ENCODE data around the gene WBP1L. TPM values are rescaled to one million over a fixed set of nuclear protein-coding genes. Genes with fewer than 3 reads are reported as not detected.
"Not testable (repeated sequence)": the region's sequence is repeated elsewhere in the genome, so short reads cannot be mapped to it uniquely, and the experiment has no call there.

WBP1L gene
- total RNA-seq, 1 donor from 2014 or later, result 66.2 TPM

DNA sequence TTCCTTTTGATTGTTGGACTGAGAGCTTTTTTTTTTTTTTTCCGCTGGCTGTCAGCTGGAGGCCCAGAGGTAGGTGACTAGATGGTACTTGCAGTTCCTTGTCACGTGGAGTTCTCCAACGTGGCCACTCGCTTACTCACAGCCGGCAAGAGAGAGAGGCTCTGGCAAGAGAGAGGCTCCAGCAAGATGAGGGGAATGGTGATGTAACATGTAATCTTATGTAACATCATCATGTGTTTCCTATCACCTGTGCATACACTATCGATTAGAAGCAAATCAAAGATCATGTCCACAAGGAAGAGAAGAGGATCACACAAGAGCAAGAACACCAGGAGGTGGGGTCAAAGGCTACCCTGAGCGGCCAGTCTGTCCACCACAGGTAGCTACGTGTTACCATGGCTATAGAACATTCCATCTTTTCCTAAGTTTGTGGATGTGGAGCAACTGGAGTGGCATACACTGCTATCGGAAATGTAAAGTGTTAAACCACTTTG is 106.3 kb downstream of the WBP1L start:
- DNase-seq (ENCODE audit: low spot score), result no peak
- intact Hi-C loops (cut with DNase I), result no loop called here
- no peak for ATAC-seq

DNA sequence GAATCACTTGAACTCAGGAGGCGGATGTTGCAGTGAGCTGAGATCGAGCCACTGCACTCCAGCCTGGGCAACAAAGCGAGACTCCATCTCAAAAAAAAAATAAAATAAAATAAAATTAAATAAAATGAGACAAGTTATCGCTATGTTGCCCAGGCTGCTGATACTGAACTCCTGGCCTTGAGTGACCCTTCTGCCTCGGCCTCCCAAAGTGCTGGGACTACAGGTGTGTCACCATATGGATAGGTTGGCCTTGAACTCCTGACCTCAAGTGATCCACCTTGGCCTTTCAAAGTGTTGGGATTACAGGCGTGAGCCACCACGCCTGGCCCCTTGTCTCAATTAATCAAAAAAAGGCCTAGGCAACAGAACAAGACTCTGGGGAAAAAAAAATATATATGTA is 109.5 kb downstream of the WBP1L start:
- DNase-seq (ENCODE audit: low spot score); intact Hi-C loops (cut with DNase I); ATAC-seq: not testable (repeated sequence)

DNA sequence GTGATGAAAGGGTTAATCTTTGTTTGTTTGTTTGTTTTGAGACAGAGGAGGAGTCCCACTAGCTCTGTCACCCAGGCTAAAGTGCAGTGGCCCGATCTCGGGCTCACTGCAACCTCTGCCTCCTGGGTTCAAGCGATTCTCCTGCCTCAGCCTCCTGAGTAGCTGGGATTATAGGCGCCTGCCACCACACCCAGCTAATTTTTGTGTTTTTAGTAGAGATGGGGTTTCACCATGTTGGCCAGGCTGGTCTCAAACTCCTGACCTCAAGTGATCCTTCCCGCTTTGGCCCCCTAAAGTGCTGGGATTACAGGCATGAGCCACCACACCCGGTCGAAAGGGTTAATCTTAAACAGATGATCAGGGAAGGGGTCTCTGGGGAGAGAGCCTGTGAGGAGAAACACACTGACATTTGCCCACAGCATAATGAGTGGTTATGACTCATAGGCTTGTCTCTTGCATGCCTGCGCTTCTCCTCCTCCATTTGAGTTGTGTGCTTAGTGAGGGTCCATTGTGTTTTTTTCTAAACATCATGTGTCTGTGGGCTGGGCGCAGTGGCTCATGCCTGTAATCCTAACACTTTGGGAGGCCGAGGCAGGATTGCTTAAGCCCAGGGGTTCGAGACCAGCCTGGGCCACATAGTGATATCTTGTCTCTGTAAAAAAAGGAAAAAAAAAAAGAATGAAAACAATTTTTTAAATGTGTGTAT is 112.1 kb downstream of the WBP1L start:
- intact Hi-C loops (cut with DNase I); DNase-seq (ENCODE audit: low spot score): not testable (repeated sequence)
- ATAC-seq, result peak; percentile 44

DNA sequence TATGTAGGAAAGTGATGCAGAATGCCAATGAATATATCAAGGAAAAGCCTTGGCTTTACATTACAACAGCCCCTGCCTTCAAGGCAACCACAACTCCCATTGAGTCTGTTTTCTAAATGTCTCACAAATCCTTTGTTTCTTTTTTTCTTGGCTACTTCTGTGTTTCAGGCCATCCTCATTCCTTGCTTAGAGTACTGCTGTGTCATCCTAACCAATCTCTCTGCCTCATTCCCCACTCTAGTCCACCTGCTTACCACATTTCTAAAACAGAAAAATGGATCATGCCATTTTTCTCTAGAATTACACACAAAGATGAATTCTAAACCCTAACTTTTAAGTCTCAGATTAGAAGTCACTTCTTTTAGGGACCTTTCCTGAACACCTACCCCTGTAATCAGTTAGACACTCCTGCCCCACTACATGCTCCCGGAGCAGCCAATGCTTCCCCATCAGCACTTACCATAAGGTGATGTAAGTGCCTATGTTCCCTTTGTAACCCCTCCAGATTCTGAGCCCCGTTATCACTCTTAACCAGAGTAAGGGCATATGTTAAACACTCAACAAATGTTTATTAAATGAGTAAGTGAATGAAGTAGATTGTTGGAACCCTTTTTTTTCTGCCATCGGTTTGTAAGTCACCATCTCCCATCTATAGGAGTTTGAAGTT is 113.1 kb downstream of the WBP1L start:
- intact Hi-C loops (cut with DNase I), result no loop called here
- ATAC-seq (no peak), DNase-seq (ENCODE audit: low spot score) (no peak)

DNA sequence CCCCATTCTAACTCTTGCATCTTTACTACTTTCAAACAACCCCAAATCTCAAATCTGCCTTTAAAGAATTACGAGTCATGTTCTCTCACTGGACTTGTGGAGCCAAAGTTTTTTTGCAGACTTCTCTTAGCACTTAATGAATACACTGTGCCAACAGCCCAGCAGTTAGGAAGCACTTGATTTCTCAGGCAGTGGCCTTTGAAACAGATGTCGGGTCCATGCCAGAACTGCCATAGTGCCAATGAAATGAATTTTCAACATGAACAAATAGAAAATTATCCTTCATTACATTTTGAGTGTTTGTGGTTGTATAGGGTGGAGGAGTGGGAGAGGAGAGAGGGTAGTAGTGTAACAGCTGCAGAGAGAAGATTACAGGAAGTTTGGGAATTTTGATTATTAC is 116.2 kb downstream of the WBP1L start:
- intact Hi-C loops (cut with DNase I), result no loop called here
- no peak for ATAC-seq
- DNase-seq (ENCODE audit: low spot score), result no peak

DNA sequence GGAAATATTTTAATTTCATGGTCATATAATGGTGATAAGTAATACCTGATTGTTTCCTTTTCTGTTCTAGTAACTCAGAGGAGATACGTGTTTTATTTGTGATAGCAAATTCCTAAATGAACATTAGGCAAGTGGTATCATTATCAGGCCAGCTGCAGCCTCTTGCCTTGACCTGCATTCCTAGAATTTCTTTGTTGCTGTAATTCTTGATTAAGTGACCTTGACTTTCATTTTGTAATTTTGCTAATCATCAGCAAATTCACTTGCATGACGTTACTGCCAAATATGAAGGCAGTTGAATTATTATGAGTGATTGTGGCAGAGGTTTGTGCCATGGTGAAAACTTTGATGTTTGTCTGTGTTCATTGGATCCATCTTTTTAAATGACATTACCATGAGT is 119.9 kb downstream of the WBP1L start:
- intact Hi-C loops (cut with DNase I), result no loop called here
- ATAC-seq, result no peak
- no peak for DNase-seq (ENCODE audit: low spot score)

DNA sequence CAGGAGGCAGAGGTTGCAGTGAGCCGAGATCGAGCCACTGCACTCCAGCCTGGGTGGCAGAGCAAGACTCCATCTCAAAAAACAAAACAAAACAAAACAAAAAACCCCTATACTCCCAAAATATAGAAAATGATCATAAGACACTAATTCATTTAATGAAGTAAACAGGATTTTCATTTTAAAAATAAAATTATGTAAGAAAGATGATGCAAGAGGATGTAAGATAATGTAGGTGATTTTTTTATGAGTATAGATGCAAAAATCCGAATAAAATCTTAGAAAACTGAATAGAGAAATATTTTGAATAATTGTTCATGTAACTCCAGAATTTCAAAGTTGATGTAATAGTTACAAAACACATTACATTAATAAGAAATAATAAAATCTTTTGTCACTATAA is 121.9 kb downstream of the WBP1L start:
- ATAC-seq, result no peak
- intact Hi-C loops (cut with DNase I), result no loop called here
- no peak for DNase-seq (ENCODE audit: low spot score)

Other genes with a start within 250 kb of the WBP1L start
- 84.3 TPM for gene ACTR1A, start 241.2 kb upstream of the WBP1L start, total RNA-seq
- 19.7 TPM for gene SUFU, start 240.0 kb upstream of the WBP1L start, total RNA-seq
- gene TRIM8, start 99.5 kb upstream of the WBP1L start, total RNA-seq, result 164 TPM
- gene ARL3, start 29.6 kb upstream of the WBP1L start, total RNA-seq, result 17.4 TPM
- gene SFXN2, start 29.3 kb upstream of the WBP1L start, total RNA-seq, result 7.6 TPM
- 0.18 TPM for gene CYP17A1, start 93.5 kb downstream of the WBP1L start, total RNA-seq
- 21.1 TPM for gene BORCS7, start 110.3 kb downstream of the WBP1L start, total RNA-seq
- 0.49 TPM for gene AS3MT, start 125.5 kb downstream of the WBP1L start, total RNA-seq
- 11.1 TPM for gene CNNM2, start 174.3 kb downstream of the WBP1L start, total RNA-seq